ENCODE measurements around the gene HSBP1L1.

DNA sequence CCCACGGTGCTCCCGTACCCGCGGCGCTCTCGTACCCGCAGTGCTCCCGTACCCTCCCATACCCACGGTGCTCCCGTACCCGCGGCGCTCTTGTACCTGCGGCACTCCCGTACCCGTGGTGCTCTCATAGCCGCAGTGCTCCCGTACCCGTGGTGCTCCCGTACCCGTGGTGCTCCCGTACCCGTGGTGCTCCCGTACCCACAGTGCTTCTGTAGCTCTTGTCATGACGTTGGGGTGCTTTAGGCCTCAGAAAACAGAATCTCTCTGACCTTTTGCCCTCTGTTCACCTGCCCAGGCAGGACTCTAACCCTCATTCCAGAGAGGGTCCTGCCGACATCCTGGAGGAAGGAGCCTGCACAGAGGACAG, 48.3 kb upstream of the HSBP1L1 start:
- TF ChIP-seq, protein P1, sequence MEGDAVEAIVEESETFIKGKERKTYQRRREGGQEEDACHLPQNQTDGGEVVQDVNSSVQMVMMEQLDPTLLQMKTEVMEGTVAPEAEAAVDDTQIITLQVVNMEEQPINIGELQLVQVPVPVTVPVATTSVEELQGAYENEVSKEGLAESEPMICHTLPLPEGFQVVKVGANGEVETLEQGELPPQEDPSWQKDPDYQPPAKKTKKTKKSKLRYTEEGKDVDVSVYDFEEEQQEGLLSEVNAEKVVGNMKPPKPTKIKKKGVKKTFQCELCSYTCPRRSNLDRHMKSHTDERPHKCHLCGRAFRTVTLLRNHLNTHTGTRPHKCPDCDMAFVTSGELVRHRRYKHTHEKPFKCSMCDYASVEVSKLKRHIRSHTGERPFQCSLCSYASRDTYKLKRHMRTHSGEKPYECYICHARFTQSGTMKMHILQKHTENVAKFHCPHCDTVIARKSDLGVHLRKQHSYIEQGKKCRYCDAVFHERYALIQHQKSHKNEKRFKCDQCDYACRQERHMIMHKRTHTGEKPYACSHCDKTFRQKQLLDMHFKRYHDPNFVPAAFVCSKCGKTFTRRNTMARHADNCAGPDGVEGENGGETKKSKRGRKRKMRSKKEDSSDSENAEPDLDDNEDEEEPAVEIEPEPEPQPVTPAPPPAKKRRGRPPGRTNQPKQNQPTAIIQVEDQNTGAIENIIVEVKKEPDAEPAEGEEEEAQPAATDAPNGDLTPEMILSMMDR (IDR thresholded peaks at IDR 0.05; ENCODE audit: low read depth, low read length): no peak
- no peak for TF ChIP-seq POLR2A (IDR thresholded peaks at IDR 0.05; ENCODE audit: extremely low read depth, insufficient read length)
- TF ChIP-seq MYC (IDR thresholded peaks at IDR 0.05; ENCODE audit: low read depth, low read length): no peak

Measured in NB4 (cell line).